Measurements from ENCODE around the gene KLHL30. TPM values are rescaled to one million over a fixed set of nuclear protein-coding genes. Genes with fewer than 3 reads are reported as not detected.

Gene KLHL30
- total RNA-seq, 1 donor from 2014 or later = 0.07 TPM

DNA sequence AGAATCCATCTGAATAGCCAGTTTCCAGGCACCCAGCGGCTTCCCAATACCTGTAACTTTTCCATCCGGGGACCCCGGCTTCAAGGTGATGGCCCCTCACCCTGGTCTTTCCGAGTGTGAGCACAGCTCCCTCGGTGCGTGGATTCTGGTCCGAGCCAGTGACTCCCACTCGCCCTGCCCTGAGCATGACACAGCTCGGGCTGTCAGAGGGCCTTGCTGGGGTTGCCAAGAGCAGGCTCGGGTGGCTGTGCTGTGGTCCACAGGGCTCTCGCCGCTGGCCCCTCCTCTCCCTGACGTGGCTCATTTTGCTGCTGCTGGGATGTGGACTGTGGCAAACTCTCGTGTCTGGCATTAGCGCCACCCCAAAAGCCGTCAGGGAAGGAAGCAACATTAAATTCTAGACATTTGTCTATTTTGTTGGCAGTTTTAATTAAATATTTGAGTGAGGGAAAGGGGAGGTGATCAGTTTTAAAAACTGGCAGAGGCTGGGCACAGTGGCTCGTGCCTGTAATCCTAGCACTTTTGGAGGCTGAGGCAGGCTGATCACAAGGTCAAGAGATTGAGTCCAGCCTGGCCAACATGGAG lies 43.9 kb upstream of the KLHL30 start:
- Mint-ChIP-seq H3K4me1 (ENCODE audit: unreplicated experiment) (peaks cover 12% of the 10 kb centered on the region), H3K9me3 (no peaks in the 10 kb centered on the region), H3K4me3 (no peak overlapping the region), H3K27me3 (no peaks in the 10 kb centered on the region), H3K36me3 (no peaks in the 10 kb centered on the region), H3K27ac (no peak overlapping the region)
- TF ChIP-seq, protein P1, sequence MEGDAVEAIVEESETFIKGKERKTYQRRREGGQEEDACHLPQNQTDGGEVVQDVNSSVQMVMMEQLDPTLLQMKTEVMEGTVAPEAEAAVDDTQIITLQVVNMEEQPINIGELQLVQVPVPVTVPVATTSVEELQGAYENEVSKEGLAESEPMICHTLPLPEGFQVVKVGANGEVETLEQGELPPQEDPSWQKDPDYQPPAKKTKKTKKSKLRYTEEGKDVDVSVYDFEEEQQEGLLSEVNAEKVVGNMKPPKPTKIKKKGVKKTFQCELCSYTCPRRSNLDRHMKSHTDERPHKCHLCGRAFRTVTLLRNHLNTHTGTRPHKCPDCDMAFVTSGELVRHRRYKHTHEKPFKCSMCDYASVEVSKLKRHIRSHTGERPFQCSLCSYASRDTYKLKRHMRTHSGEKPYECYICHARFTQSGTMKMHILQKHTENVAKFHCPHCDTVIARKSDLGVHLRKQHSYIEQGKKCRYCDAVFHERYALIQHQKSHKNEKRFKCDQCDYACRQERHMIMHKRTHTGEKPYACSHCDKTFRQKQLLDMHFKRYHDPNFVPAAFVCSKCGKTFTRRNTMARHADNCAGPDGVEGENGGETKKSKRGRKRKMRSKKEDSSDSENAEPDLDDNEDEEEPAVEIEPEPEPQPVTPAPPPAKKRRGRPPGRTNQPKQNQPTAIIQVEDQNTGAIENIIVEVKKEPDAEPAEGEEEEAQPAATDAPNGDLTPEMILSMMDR (conservative IDR thresholded peaks at IDR 0.05) = no peak
- DNase-seq (ENCODE audit: extremely low spot score, unreplicated experiment) = peak; percentile 65

GRCh38 chr2:238095143-238095542 lies 43.3 kb upstream of the KLHL30 start:
- Mint-ChIP-seq H3K4me3 (no peak overlapping the region), H3K27me3 (no peaks in the 10 kb centered on the region), H3K36me3 (no peaks in the 10 kb centered on the region), H3K9me3 (no peaks in the 10 kb centered on the region), H3K4me1 (ENCODE audit: unreplicated experiment) (peaks cover 12% of the 10 kb centered on the region), H3K27ac (no peak overlapping the region)
- peak; percentile 29 for DNase-seq (ENCODE audit: extremely low spot score, unreplicated experiment)
- TF ChIP-seq, protein P1 (conservative IDR thresholded peaks at IDR 0.05) = no peak

DNA sequence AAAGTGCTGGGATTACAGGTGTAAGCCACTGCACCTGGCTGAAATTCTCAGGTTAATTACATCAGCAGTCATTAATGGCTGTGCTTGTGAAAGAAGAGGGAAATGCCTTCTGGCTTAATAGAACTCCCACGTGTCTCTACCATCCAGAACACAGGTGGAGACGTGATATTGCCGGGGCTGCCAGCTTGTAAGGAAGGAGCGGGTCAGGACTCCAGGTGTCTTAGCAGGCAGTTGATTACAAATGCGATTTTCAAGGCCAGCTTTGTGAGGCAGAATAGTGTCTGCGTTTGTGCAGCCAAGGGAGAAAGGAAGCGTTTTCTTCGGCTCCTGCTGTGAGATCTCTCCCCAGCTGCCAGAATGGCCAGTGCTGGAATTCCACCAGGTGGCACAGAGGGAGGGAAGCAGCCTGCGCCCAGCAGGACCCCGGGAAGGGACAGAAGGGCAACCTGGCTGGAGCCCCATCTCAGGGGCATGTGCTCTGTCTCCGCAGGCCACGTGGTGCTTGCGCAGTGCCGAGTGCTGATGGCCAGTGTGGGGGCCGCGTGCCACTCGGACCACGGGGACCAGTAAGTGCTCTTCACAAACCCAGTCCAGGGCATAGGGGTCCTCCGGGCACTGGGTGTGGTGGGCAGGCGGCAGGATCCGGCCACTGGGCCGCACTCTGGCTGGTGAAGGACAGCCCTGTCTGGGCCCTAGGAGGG lies 42.0 kb upstream of the KLHL30 start:
- TF ChIP-seq, protein P1 (conservative IDR thresholded peaks at IDR 0.05) = no peak
- Mint-ChIP-seq H3K4me3 (no peak overlapping the region), H3K9me3 (no peaks in the 10 kb centered on the region), H3K36me3 (no peaks in the 10 kb centered on the region), H3K27me3 (no peaks in the 10 kb centered on the region), H3K27ac (peak overlapping the region; percentile 48), H3K4me1 (ENCODE audit: unreplicated experiment) (peaks cover 12% of the 10 kb centered on the region)
- peak; percentile 58 for DNase-seq (ENCODE audit: extremely low spot score, unreplicated experiment)

DNA sequence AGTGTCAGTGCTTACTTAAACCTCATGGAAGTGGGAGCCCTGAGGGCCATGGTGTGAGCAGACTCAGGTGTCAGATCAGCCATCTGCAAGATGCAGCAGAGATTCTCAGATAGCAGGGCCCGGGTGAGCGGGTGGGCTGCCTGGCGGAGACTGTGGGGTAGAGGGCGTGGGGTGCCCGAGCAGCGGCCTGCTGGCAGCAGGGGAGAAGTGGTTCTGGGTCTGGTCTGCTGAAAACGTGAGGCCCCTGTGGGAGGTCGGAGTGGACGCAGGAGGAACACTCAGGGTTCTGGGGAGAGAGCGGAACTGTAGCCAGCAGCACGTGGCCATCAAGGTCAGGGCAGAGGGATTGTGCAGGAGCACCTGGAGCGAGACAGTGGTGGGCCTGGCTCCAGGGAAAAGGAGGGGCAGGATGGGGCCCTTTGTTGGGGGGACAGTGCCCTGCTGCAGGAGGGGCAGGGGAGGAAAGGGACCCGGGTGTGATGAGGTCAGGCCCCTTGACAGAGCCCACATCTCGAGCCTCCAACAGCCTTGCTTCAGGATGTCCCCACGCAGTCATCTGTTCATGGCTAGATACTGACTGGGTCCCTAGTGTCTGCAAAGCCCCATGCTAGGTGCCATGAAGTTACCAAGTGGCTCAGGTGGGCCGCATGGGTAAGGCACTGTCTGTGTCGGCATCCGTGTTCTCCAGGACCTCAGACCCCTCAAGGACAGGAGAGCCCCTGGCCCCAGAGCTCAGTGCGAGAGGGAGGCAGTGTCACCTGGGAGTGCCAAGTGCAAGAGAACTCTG lies 41.1 kb upstream of the KLHL30 start:
- DNase-seq (ENCODE audit: extremely low spot score, unreplicated experiment) = peak; percentile 67
- peaks cover 12% of the 10 kb centered on the region for H3K4me1 Mint-ChIP-seq (ENCODE audit: unreplicated experiment)
- TF ChIP-seq, protein P1 (conservative IDR thresholded peaks at IDR 0.05) = no peak
- H3K27ac Mint-ChIP-seq = no peak overlapping the region
- H3K27me3 Mint-ChIP-seq = no peaks in the 10 kb centered on the region
- no peaks in the 10 kb centered on the region for H3K36me3 Mint-ChIP-seq
- no peaks in the 10 kb centered on the region for H3K9me3 Mint-ChIP-seq
- no peak overlapping the region for H3K4me3 Mint-ChIP-seq

DNA sequence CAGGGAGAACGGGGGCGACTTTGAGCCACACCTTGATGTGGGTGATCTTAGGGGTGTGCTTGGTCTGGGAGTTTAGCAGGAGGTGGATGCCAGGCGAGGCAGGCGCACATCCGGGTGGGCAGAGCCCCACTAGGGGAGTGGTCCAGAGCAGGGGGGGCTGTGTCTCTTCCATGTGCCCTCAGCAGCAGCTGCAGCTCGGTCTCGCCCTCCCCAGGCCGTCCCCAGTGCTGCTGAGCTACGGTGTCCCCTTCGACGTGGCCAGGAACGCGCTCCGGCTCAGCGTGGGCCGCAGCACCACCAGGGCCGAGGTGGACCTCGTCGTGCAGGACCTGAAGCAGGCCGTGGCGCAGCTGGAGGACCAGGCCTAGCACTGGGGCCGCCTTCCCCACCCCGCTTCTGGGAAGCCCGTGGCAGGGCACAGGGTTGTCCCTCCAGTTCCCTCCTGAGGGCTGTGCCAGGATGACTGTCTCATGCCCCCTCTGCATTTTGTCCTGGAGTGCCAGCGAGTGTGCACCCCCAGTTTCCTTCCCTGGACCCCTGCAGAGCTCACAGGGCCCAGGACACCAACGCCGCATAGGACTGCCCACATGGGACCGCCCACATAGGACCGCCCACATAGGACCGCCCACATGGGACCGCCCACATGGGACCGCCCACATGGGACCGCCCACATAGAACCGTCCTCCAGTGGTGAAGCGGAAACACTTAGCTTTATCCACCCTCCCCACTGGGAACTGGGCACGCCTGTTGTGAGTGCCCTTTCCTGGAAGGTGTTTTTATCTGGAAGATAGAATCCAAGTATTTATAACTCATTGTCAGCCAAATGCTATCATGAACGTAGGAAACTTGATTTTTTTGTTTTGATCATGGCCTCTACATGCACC lies 40.2 kb upstream of the KLHL30 start:
- Mint-ChIP-seq H3K27me3 (no peaks in the 10 kb centered on the region), H3K36me3 (no peaks in the 10 kb centered on the region), H3K4me3 (no peak overlapping the region), H3K27ac (no peak overlapping the region), H3K9me3 (no peaks in the 10 kb centered on the region), H3K4me1 (ENCODE audit: unreplicated experiment) (peaks cover 12% of the 10 kb centered on the region)
- TF ChIP-seq, protein P1 (conservative IDR thresholded peaks at IDR 0.05) = no peak
- peak; percentile 69 for DNase-seq (ENCODE audit: extremely low spot score, unreplicated experiment)
